Activated CD4-positive, alpha-beta T cell treated with anti-CD3 and anti-CD28 coated beads, Interleukin-2, amount 10 ng/mL, durations not matched to agents 7 days and 5 days (primary cell): ENCODE measurements around the gene CDHR5. TPM values are rescaled to one million over a fixed set of nuclear protein-coding genes. Genes with fewer than 3 reads are reported as not detected.

Experiments used
- CTCF ChIA-PET: fragments of 350-600 bp; sonication (Branson Sonifier 250); formaldehyde crosslinking; loops from one replicate; lab custom pipeline; 2021; ENCODE audit warnings: antibody characterized with exemption; lab: Charles Lee
- POLR2A ChIA-PET: fragments of 350-600 bp; sonication (Branson Sonifier 250); formaldehyde crosslinking; loops from one replicate; lab custom pipeline; 2021; ENCODE audit warnings: antibody characterized with exemption; lab: Charles Lee
- DNase-seq: peaks from one replicate; pipeline ENCODE4 v3.0.0-alpha.2; 2020
- H3K27ac Mint-ChIP-seq: one replicate; pipeline ENCODE4 v1.8.0; 2021; ENCODE audit warnings: mild to moderate bottlenecking, moderate library complexity, mixed read lengths
- H3K27me3 Mint-ChIP-seq: one replicate; pipeline ENCODE4 v1.8.0; 2021; ENCODE audit warnings: mixed read lengths
- H3K36me3 Mint-ChIP-seq: one replicate; pipeline ENCODE4 v1.8.0; 2021; ENCODE audit warnings: low read depth, mixed read lengths
- H3K4me1 Mint-ChIP-seq: one replicate; pipeline ENCODE4 v1.8.0; 2021; ENCODE audit warnings: mixed read lengths
- H3K4me3 Mint-ChIP-seq: one replicate; pipeline ENCODE4 v1.8.0; 2021; ENCODE audit warnings: mild to moderate bottlenecking, moderate library complexity, mixed read lengths
- H3K9me3 Mint-ChIP-seq: one replicate; pipeline ENCODE4 v1.8.0; 2021; ENCODE audit warnings: mixed read lengths
- total RNA-seq, 2 experiments: library from RNA; stranded (reverse); gene quantifications; one replicate each; pipeline ENCODE4 v1.2.3, GENCODE V29; 2021

Gene CDHR5
- total RNA-seq: not detected

DNA sequence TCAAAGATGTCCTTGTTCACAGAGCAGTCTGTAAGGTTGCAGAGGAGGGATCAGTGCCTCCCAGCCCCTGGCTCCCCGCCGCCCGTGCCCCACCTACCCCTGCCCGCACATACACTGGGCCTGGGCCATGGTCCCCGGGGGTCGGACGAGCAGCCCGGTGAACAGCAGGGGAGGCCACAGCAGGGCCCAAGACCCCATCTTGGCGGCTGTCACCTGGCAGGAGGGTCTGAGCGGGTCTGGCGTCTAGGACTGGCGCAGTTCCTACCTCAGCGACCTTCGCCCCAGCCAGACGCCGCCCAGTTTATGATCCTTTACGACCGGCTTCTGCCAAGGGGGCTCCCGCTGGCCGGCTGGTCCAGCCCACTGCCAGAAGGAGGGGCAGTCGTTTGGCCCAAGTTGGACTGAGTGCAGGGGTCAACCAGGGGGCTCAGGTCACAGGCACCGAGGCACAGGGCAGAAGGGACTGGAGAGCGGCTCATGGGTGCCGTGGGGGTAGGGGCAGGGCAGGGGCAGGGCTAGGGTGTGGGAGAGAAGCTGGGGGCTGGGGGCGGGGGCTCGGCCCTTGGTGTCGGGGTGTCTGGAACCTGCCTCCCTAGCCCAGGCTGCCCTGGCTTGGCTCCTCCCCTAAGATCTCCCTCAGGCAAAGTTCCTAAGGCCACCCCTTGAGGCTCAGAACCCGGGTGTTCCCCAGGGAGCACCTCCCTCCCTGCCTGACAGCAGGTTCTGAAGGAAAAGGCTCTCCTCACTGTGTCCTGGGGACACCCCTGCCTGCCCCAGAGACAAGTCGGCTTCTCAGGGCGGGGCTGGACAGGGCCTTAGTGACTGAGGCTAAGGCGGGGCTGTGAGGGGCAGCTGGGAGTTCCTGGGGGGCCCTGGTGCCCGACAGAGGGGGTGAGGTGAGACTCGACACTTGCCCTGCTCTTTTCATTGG is at the start of gene CDHR5:
CDHR5 (minus strand) TSS at position 251 of the 931 bp plus-strand sequence; CDS start at position 198, 53 bp downstream.
- Mint-ChIP-seq H3K4me3 (no peak within 1 kb of the TSS), H3K27ac (no peak within 1 kb of the TSS), H3K27me3 (peaks cover 25% of the 10 kb centered on the region), H3K4me1 (peaks cover 21% of the 10 kb centered on the region), H3K36me3 (peaks cover 2% of the 10 kb centered on the region), H3K9me3 (no peaks in the 10 kb centered on the region)
- ChIA-PET CTCF (interaction anchor here (0.8 to 1.9 kb wide), 2 partner anchors 9 to 71 kb away, joined by 3 to 8 read pairs; partner anchors contain the start of gene IRF7), POLR2A (no interaction called here)
- DNase-seq: no peak

- no peaks in the 10 kb centered on the region for H3K27me3 Mint-ChIP-seq
- H3K36me3 Mint-ChIP-seq: peaks cover 22% of the 10 kb centered on the region
- H3K9me3 Mint-ChIP-seq: no peaks in the 10 kb centered on the region
- no peaks in the 10 kb centered on the region for H3K4me1 Mint-ChIP-seq
- H3K27ac Mint-ChIP-seq: no peak overlapping the region
- CTCF ChIA-PET: interaction anchor here (0.6 to 2.2 kb wide), 7 partner anchors 9 to 283 kb away, joined by 3 to 7 read pairs (median 3); no protein-coding TSS in a partner anchor
- no peak for DNase-seq
- POLR2A ChIA-PET: interaction anchor here (0.6 kb wide), 1 partner anchor 132 kb away, joined by 3 read pairs; no protein-coding TSS in a partner anchor
- H3K4me3 Mint-ChIP-seq: no peak overlapping the region
These were observed 49.7 kb upstream of the CDHR5 start for GRCh38 chr11:674406-674805.

- ChIA-PET CTCF (interaction anchor here (0.6 to 2.2 kb wide), 6 partner anchors 9 to 55 kb away, joined by 3 to 7 read pairs (median 4); no protein-coding TSS in a partner anchor), POLR2A (interaction anchor here (0.6 kb wide), 1 partner anchor 132 kb away, joined by 3 read pairs; no protein-coding TSS in a partner anchor)
- peaks cover 22% of the 10 kb centered on the region for H3K36me3 Mint-ChIP-seq
- no peaks in the 10 kb centered on the region for H3K27me3 Mint-ChIP-seq
- no peak overlapping the region for H3K27ac Mint-ChIP-seq
- no peak for DNase-seq
- H3K4me1 Mint-ChIP-seq: no peaks in the 10 kb centered on the region
- H3K9me3 Mint-ChIP-seq: no peaks in the 10 kb centered on the region
- H3K4me3 Mint-ChIP-seq: no peak overlapping the region
These were observed 49.1 kb upstream of the CDHR5 start for GRCh38 chr11:673866-674265.

GRCh38 chr11:665704-666281 is 41.0 kb upstream of the CDHR5 start:
- H3K36me3 Mint-ChIP-seq: peaks cover 6% of the 10 kb centered on the region
- H3K4me1 Mint-ChIP-seq: no peaks in the 10 kb centered on the region
- H3K27ac Mint-ChIP-seq: no peak overlapping the region
- no peak for DNase-seq
- no peaks in the 10 kb centered on the region for H3K9me3 Mint-ChIP-seq
- no peaks in the 10 kb centered on the region for H3K27me3 Mint-ChIP-seq
- CTCF ChIA-PET: interaction anchor here (1.1 kb wide), 1 partner anchor 16 kb away, joined by 3 read pairs; no protein-coding TSS in a partner anchor
- H3K4me3 Mint-ChIP-seq: no peak overlapping the region
- POLR2A ChIA-PET: no interaction called here

GRCh38 chr11:665062-665703 is 40.4 kb upstream of the CDHR5 start:
- Mint-ChIP-seq H3K36me3 (peaks cover 6% of the 10 kb centered on the region), H3K27ac (no peak overlapping the region), H3K9me3 (no peaks in the 10 kb centered on the region), H3K4me3 (no peak overlapping the region), H3K27me3 (no peaks in the 10 kb centered on the region), H3K4me1 (no peaks in the 10 kb centered on the region)
- CTCF ChIA-PET: interaction anchor here (1.1 kb wide), 1 partner anchor 16 kb away, joined by 3 read pairs; no protein-coding TSS in a partner anchor
- no peak for DNase-seq
- POLR2A ChIA-PET: no interaction called here

- H3K9me3 Mint-ChIP-seq: no peaks in the 10 kb centered on the region
These were observed 38.0 kb upstream of the CDHR5 start for GRCh38 chr11:662689-663274.

DNA sequence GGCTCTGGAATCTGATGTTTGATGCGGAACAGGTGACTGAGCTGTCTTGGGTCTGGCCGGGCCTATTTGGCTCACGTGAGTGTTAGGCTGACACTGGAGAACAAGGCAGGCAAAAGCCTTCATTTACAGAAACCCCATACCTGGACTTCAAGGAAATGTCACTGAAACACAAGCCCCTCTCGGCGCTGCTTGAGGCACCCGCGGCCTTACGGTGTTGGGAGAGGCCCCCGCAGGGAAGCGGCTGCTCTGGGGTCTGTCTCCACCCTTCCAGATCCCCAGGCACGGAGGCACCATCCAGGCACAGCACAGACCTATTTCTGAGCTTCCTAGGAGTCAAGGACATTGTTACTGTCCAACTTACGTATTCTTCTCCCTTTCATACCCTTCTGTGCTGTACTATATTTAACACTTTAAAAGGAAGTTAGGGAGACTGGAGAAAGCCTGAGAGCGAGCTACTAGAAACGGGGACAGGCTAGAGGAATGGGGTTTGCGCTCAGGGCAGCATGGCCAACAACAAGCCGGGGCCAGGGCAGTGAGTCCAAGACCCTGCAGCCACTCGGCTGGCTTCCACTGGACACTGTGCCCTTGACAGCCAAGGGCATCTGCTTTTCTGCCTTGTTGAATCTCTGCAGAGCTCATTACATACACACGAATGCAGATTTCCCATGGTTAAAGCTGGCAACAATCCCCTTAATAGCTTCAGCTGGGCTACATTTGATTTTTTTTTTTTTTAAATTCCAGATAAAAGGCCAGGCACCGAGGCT is 36.1 kb upstream of the CDHR5 start:
- H3K27ac Mint-ChIP-seq: no peak overlapping the region
- H3K27me3 Mint-ChIP-seq: no peaks in the 10 kb centered on the region
- H3K4me3 Mint-ChIP-seq: no peak overlapping the region
- no peaks in the 10 kb centered on the region for H3K4me1 Mint-ChIP-seq
- peaks cover 5% of the 10 kb centered on the region for H3K36me3 Mint-ChIP-seq
- ChIA-PET POLR2A (interaction anchor here (0.6 kb wide), 1 partner anchor 9 kb away, joined by 4 read pairs; no protein-coding TSS in a partner anchor), CTCF (interaction anchor here (0.6 to 1.4 kb wide), 3 partner anchors 14 to 65 kb away, joined by 3 read pairs; no protein-coding TSS in a partner anchor)
- no peak for DNase-seq
- H3K9me3 Mint-ChIP-seq: no peaks in the 10 kb centered on the region

More at GRCh38 chr11:662689-663274, 38.0 kb upstream of the CDHR5 start:
- DNase-seq: peak; percentile 45
- peaks cover 5% of the 10 kb centered on the region for H3K36me3 Mint-ChIP-seq
- POLR2A ChIA-PET: no interaction called here
- H3K4me1 Mint-ChIP-seq: no peaks in the 10 kb centered on the region
- no peaks in the 10 kb centered on the region for H3K27me3 Mint-ChIP-seq
- no peak overlapping the region for H3K4me3 Mint-ChIP-seq
- CTCF ChIA-PET: interaction anchor here (0.7 to 0.9 kb wide), 3 partner anchors 54 to 61 kb away, joined by 3 to 5 read pairs (median 3); no protein-coding TSS in a partner anchor
- H3K27ac Mint-ChIP-seq: no peak overlapping the region

DNA sequence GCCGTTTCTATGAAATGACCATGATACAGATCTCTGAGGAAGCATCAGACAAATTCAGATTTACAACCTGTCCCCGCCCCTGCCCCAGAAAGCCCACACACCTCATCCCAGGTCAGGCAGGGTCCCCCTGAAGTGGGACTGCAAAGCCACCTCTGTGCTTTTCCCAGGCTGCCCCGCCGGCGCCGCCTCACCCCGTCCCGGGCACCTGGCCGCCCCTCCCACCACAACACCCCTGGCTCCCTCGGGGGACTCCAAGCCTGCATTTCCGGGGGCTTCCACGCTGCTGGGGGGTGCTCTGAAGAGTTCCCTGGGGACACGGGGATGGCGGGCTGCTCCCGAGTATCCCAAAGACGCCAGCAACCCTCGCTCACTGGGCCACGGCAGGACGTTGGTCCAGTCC is 35.5 kb upstream of the CDHR5 start:
- ChIA-PET POLR2A (no interaction called here), CTCF (interaction anchor here (0.6 to 1.4 kb wide), 3 partner anchors 14 to 66 kb away, joined by 3 read pairs; no protein-coding TSS in a partner anchor)
- no peak for DNase-seq
- H3K27me3 Mint-ChIP-seq: no peaks in the 10 kb centered on the region
- no peak overlapping the region for H3K27ac Mint-ChIP-seq
- peaks cover 5% of the 10 kb centered on the region for H3K36me3 Mint-ChIP-seq
- H3K4me1 Mint-ChIP-seq: no peaks in the 10 kb centered on the region
- no peak overlapping the region for H3K4me3 Mint-ChIP-seq
- H3K9me3 Mint-ChIP-seq: no peaks in the 10 kb centered on the region

GRCh38 chr11:659532-660085 is 34.9 kb upstream of the CDHR5 start:
- POLR2A ChIA-PET: no interaction called here
- CTCF ChIA-PET: interaction anchor here (1.4 kb wide), 1 partner anchor 63 kb away, joined by 3 read pairs; no protein-coding TSS in a partner anchor
- no peak for DNase-seq
- H3K27ac Mint-ChIP-seq: no peak overlapping the region
- H3K9me3 Mint-ChIP-seq: no peaks in the 10 kb centered on the region
- H3K27me3 Mint-ChIP-seq: no peaks in the 10 kb centered on the region
- peaks cover 5% of the 10 kb centered on the region for H3K36me3 Mint-ChIP-seq
- no peak overlapping the region for H3K4me3 Mint-ChIP-seq
- H3K4me1 Mint-ChIP-seq: no peaks in the 10 kb centered on the region

- Mint-ChIP-seq H3K4me1 (no peaks in the 10 kb centered on the region), H3K27ac (no peak overlapping the region), H3K4me3 (no peak overlapping the region), H3K27me3 (no peaks in the 10 kb centered on the region), H3K36me3 (peaks cover 3% of the 10 kb centered on the region), H3K9me3 (no peaks in the 10 kb centered on the region)
- ChIA-PET POLR2A (interaction anchor here (0.5 kb wide), 1 partner anchor 11 kb away, joined by 3 read pairs; no protein-coding TSS in a partner anchor), CTCF (interaction anchor here (1.6 kb wide), 1 partner anchor 18 kb away, joined by 3 read pairs; no protein-coding TSS in a partner anchor)
- no peak for DNase-seq
These were observed 33.0 kb upstream of the CDHR5 start for GRCh38 chr11:657691-658126.

GRCh38 chr11:656866-657265 is 32.1 kb upstream of the CDHR5 start:
- DNase-seq: no peak
- Mint-ChIP-seq H3K4me1 (no peaks in the 10 kb centered on the region), H3K36me3 (peaks cover 6% of the 10 kb centered on the region), H3K9me3 (no peaks in the 10 kb centered on the region), H3K4me3 (no peak overlapping the region), H3K27me3 (no peaks in the 10 kb centered on the region), H3K27ac (no peak overlapping the region)
- POLR2A ChIA-PET: no interaction called here
- CTCF ChIA-PET: interaction anchor here (0.6 to 1.6 kb wide), 4 partner anchors 16 to 136 kb away, joined by 3 read pairs; no protein-coding TSS in a partner anchor
